PFSK-1 (cell line): ENCODE results near the gene FAM83C.

Experiments used
- POLR2AphosphoS5 ChIP-seq: IDR thresholded peaks from 2 replicates; pipeline ENCODE4 v1.6.1; 2012; ENCODE audit warnings: low read depth, mild to moderate bottlenecking, control low read depth, low read length, moderate library complexity
- REST ChIP-seq, 2 experiments: IDR thresholded peaks; 2 replicates each; pipeline versions ENCODE4 v1.6.1 to v1.8.0; 2011 to 2012; ENCODE audit warnings: low read depth in 2 of 2, low read length in 2 of 2, control low read depth in 1 of 2, inconsistent platforms in 1 of 2, mild to moderate bottlenecking in 1 of 2, moderate library complexity in 1 of 2; ENCODE audit not compliant: insufficient read depth in 1 of 2
- SIN3A ChIP-seq: IDR thresholded peaks from 2 replicates; pipeline ENCODE4 v1.6.1; 2012; ENCODE audit warnings: mild to moderate bottlenecking, low read length, moderate library complexity, borderline replicate concordance; ENCODE audit not compliant: insufficient read depth

- TF ChIP-seq SIN3A (no peak), POLR2AphosphoS5 (no peak), REST (IDR thresholded peaks at IDR 0.05; ENCODE audit: insufficient read depth in 1 of 2, low read depth in 2 of 2, low read length in 2 of 2) (no peak)
Measured at GRCh38 chr20:35333606-35334005, 41.4 kb upstream of the FAM83C start.
